H1 (cell line): ENCODE results near the gene TRIM7. TPM values are rescaled to one million over a fixed set of nuclear protein-coding genes. Genes with fewer than 3 reads are reported as not detected.

Experiments
- polyA plus RNA-seq, 7 experiments: library from polyadenylated mRNA; depleted of rRNA in 3 of 7; stranded (reverse) in 5 of 7; unstranded in 2 of 7; fragments of >200 nt in 5 of 7; fragments of 200-250 nt in 2 of 7; gene quantifications; 1 replicate in 5 of 7; 2 replicates in 1 of 7; 4 replicates in 1 of 7; pipeline versions ENCODE4 v1.2.1 to v1.2.3, GENCODE V29; 2011 to 2013; ENCODE audit warnings: missing spikeins in 2 of 7, mixed read lengths in 2 of 7
- total RNA-seq: library from RNA; stranded (reverse); fragmentation: NEBNext Ultra II Directional; extraction: Animal tissue kit (Norgen Biotek cat#: 25700); gene quantifications from 2 replicates; pipeline ENCODE4 v1.2.1, GENCODE V29; 2021
- TF ChIP-seq, protein P1 (sequence below): IDR thresholded peaks from 2 replicates; pipeline ENCODE4 v1.6.1; 2011; ENCODE audit warnings: low read length, improper control_type of control experiment

The TRIM7 gene
- total and polyA plus RNA-seq, 2 of the 8 experiments (the other 6 are each of a cell fraction or from before 2014, with no cell fraction given): 0.36 to 0.47 TPM

DNA sequence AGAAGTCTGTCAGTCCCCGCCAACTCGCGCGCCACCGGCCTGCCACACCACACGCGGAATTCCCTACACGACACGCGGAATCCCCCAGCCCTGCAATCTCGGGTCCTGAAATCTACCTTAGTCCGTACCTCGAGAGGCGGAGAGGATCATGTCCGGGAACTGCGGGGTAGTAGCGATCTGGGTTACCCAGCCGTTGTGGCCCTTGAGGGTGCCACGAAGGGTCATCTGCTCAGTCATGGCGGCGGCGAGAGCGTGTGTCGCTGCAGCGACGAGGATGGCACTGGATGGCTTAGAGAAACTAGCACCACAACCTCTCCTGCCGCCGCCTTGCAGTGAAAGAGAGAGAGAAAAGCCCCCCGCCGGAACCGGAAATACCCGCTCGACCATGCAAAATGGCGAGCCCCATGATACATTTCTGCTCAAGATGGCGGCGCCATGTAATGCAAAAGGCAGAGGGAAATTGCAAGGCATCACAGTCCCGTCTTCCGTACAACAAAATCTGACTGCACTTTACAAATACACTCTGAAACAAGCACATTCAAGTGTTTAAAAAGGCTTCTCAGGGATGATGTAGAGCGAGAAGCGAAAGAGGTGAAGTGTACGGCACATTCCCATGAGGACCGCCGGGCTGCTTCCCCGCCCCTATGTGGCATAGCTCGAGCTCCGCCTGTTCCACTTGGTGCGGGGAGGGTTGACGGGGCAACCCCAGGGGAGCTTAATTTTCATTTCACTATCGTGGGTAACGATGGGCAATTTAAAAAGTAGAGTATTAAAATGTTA, 38.8 kb upstream of the TRIM7 start, which contains the start of gene RACK1 (continued):
- TF ChIP-seq, protein P1, sequence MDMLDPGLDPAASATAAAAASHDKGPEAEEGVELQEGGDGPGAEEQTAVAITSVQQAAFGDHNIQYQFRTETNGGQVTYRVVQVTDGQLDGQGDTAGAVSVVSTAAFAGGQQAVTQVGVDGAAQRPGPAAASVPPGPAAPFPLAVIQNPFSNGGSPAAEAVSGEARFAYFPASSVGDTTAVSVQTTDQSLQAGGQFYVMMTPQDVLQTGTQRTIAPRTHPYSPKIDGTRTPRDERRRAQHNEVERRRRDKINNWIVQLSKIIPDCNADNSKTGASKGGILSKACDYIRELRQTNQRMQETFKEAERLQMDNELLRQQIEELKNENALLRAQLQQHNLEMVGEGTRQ: no peak
- TF ChIP-seq, all 59 proteins: peak for 25
